GM13976 (cell line): ENCODE data around the gene MCTP2.
A peak's percentile ranks its signal among the peaks of the same experiment; 100 is the strongest.

Experiments used
- DNase-seq: peaks from one replicate; pipeline ENCODE4 v3.0.0; 2012; ENCODE audit warnings: low spot score
- CTCF ChIP-seq: IDR thresholded peaks from 2 replicates; pipeline ENCODE4 v1.5.1; 2012; ENCODE audit warnings: borderline replicate concordance, mild to moderate bottlenecking; ENCODE audit not compliant: insufficient read depth; ENCODE audit errors: extremely low read depth, missing control alignments, control extremely low read depth
- in situ Hi-C: fragments of 300-500 bp; cut with MboI; formaldehyde crosslinking; loops from one replicate; pipeline ENCODE4 v1.12.0; 2022; ENCODE audit warnings: low sequenced_read_pairs, mixed read lengths, inconsistent platforms; ENCODE audit not compliant: unreplicated experiment

The MCTP2 gene

GRCh38 chr15:94317211-94317610 lies 85.8 kb downstream of the MCTP2 start:
- no peak for TF ChIP-seq CTCF
- no peak for DNase-seq
- in situ Hi-C loops = no loop called here

- in situ Hi-C loops = loop anchor here (5.0 kb wide), 1 partner anchor 160 kb away; no protein-coding TSS in a partner anchor
- no peak for DNase-seq
- no peak for TF ChIP-seq CTCF
Measured at GRCh38 chr15:94322141-94322540, 90.8 kb downstream of the MCTP2 start.

- in situ Hi-C loops = loop anchor here (5.0 kb wide), 1 partner anchor 161 kb away; no protein-coding TSS in a partner anchor
- no peak for DNase-seq
- TF ChIP-seq CTCF = no peak
Measured at GRCh38 chr15:94323076-94323475, 91.7 kb downstream of the MCTP2 start.

GRCh38 chr15:94324117-94324826 lies 92.9 kb downstream of the MCTP2 start:
- in situ Hi-C loops = loop anchor here (5.0 kb wide), 1 partner anchor 162 kb away; no protein-coding TSS in a partner anchor
- TF ChIP-seq CTCF = peak; percentile 83
- peak; percentile 57 for DNase-seq

- TF ChIP-seq CTCF = no peak
- in situ Hi-C loops = loop anchor here (5.0 kb wide), 1 partner anchor 163 kb away; no protein-coding TSS in a partner anchor
Measured at GRCh38 chr15:94324835-94325767, 93.7 kb downstream of the MCTP2 start.

GRCh38 chr15:94327356-94327936 lies 96.1 kb downstream of the MCTP2 start:
- peak; percentile 43 for DNase-seq
- in situ Hi-C loops = no loop called here
- peak; percentile 32 for TF ChIP-seq CTCF

More at GRCh38 chr15:94324835-94325767, 93.7 kb downstream of the MCTP2 start:
- DNase-seq = no peak
